GM23338 (cell line): ENCODE data around the gene CBR1. TPM values are rescaled to one million over a fixed set of nuclear protein-coding genes. Genes with fewer than 3 reads are reported as not detected.

ENCODE experiments used
- ATAC-seq: fragments of 200-7000 bp; cut with Tn5 transposase; 3 replicates; pipeline ENCODE4 v1.9.1; 2020
- DNase-seq: peaks from one replicate; pipeline ENCODE4 v3.0.0-alpha.2; 2015; ENCODE audit warnings: low spot score
- H2AFZ ChIP-seq: fragments of 200-600 bp; sonication (generic); 2 replicates; pipeline ENCODE4 v1.8.0; 2016; ENCODE audit warnings: antibody characterized with exemption, mild to moderate bottlenecking, moderate library complexity
- H3F3A ChIP-seq: fragments of 200-600 bp; sonication (generic); replicated peaks from 2 replicates; pipeline ENCODE4 v1.8.0; 2017; ENCODE audit warnings: antibody characterized with exemption, mixed run types, low read depth
- H3K27ac ChIP-seq: fragments of 200-600 bp; sonication (generic); 2 replicates; pipeline ENCODE4 v1.6.1; 2016; ENCODE audit warnings: low read depth
- H3K27me3 ChIP-seq: fragments of 200-600 bp; sonication (generic); 2 replicates; pipeline ENCODE4 v1.8.0; 2016; ENCODE audit warnings: mild to moderate bottlenecking, mixed run types, moderate library complexity; ENCODE audit not compliant: insufficient read depth
- H3K36me3 ChIP-seq: fragments of 200-600 bp; sonication (generic); 2 replicates; pipeline ENCODE4 v1.8.0; 2016; ENCODE audit warnings: mild to moderate bottlenecking; ENCODE audit not compliant: insufficient read depth
- H3K4me1 ChIP-seq: fragments of 200-600 bp; sonication (generic); 2 replicates; pipeline ENCODE4 v1.8.0; 2016; ENCODE audit warnings: mild to moderate bottlenecking, moderate library complexity; ENCODE audit not compliant: insufficient read depth
- H3K4me2 ChIP-seq: fragments of 200-600 bp; sonication (generic); 2 replicates; pipeline ENCODE4 v1.7.1; 2017; ENCODE audit warnings: mixed run types
- H3K4me3 ChIP-seq: fragments of 200-600 bp; sonication (generic); 2 replicates; pipeline ENCODE4 v1.6.1; 2016; ENCODE audit warnings: mixed run types
- H3K79me2 ChIP-seq: fragments of 200-600 bp; sonication (generic); replicated peaks from 2 replicates; pipeline ENCODE4 v1.8.0; 2017; ENCODE audit warnings: mild to moderate bottlenecking; ENCODE audit not compliant: insufficient read depth
- H3K9me2 ChIP-seq: fragments of 200-600 bp; sonication (generic); 2 replicates; pipeline ENCODE4 v1.8.0; 2017; ENCODE audit not compliant: insufficient read depth
- H4K20me1 ChIP-seq: fragments of 200-600 bp; sonication (generic); replicated peaks from 2 replicates; pipeline ENCODE4 v1.8.0; 2017; ENCODE audit warnings: mild to moderate bottlenecking; ENCODE audit not compliant: insufficient read depth
- H3K27ac Mint-ChIP-seq: 2 replicates; pipeline ENCODE4 v1.8.0; 2020; ENCODE audit warnings: inconsistent platforms, mild to moderate bottlenecking, moderate library complexity, mixed read lengths
- H3K27me3 Mint-ChIP-seq: 3 replicates; pipeline ENCODE4 v1.8.0; 2022; ENCODE audit warnings: low read depth, mild to moderate bottlenecking, moderate library complexity, mixed read lengths, inconsistent platforms; ENCODE audit not compliant: insufficient read depth, poor library complexity
- H3K36me3 Mint-ChIP-seq: 3 replicates; pipeline ENCODE4 v1.8.0; 2021; ENCODE audit warnings: low read depth, mild to moderate bottlenecking, inconsistent platforms, moderate library complexity, mixed read lengths
- H3K4me1 Mint-ChIP-seq: 3 replicates; pipeline ENCODE4 v1.8.0; 2020; ENCODE audit warnings: mild to moderate bottlenecking, inconsistent platforms, mixed read lengths
- H3K4me3 Mint-ChIP-seq: 3 replicates; pipeline ENCODE4 v1.8.0; 2021; ENCODE audit warnings: moderate library complexity, mild to moderate bottlenecking, inconsistent platforms, mixed read lengths
- H3K9me3 Mint-ChIP-seq: 3 replicates; pipeline ENCODE4 v1.8.0; 2020; ENCODE audit warnings: moderate library complexity, mild to moderate bottlenecking, inconsistent platforms, mixed read lengths
- EZH2 ChIP-seq: fragments of 200-600 bp; sonication (generic); IDR thresholded peaks from one replicate; pipeline ENCODE4 v1.8.0; 2017; ENCODE audit warnings: antibody characterized with exemption, mild to moderate bottlenecking, low read depth; ENCODE audit not compliant: unreplicated experiment
- NANOG ChIP-seq: IDR thresholded peaks from 2 replicates; pipeline ENCODE4 v1.6.1; 2016; ENCODE audit warnings: antibody characterized with exemption, borderline replicate concordance
- POLR2AphosphoS5 ChIP-seq: IDR thresholded peaks from 2 replicates; pipeline ENCODE4 v1.6.1; 2016; ENCODE audit warnings: antibody characterized with exemption, low read depth
- ZNF331 ChIP-seq: fragments of 250-450 bp; sonication (Bioruptor Pico); IDR thresholded peaks from 2 replicates; pipeline ENCODE4 v1.5.0; 2020; ENCODE audit warnings: low read depth, mild to moderate bottlenecking, moderate library complexity
- polyA plus RNA-seq: library from polyadenylated mRNA; unstranded; fragments of >200 nt; fragmentation: Nextera tagmentation; extraction: Ambion mirVana; gene quantifications from 2 replicates; pipeline ENCODE4 v1.2.1, GENCODE V29; 2016
- total RNA-seq: library from RNA; depleted of rRNA; stranded (reverse); fragments of >200 nt; shearing (Covaris generic); gene quantifications from 2 replicates; pipeline ENCODE4 v1.2.3, GENCODE V29; 2014
- TF ChIP-seq, protein P1 (sequence below), 2 experiments: fragments of 200-600 bp in 1 of 2; sonication (generic) in 1 of 2; conservative IDR thresholded peaks; 2 replicates each; pipeline versions ENCODE4 v1.5.1 to v1.6.1; 2016 to 2017; ENCODE audit warnings: antibody characterized with exemption in 2 of 2, low read depth in 2 of 2, mild to moderate bottlenecking in 2 of 2, moderate library complexity in 1 of 2
- TF ChIP-seq, protein P2 (sequence below): fragments of 250-450 bp; sonication (Bioruptor Pico); IDR thresholded peaks from 2 replicates; pipeline ENCODE4 v1.5.0; 2020; ENCODE audit warnings: mild to moderate bottlenecking, moderate library complexity

CBR1 gene
- total and polyA plus RNA-seq, 2 experiments from 2014 or later = 285 to 487 TPM

DNA sequence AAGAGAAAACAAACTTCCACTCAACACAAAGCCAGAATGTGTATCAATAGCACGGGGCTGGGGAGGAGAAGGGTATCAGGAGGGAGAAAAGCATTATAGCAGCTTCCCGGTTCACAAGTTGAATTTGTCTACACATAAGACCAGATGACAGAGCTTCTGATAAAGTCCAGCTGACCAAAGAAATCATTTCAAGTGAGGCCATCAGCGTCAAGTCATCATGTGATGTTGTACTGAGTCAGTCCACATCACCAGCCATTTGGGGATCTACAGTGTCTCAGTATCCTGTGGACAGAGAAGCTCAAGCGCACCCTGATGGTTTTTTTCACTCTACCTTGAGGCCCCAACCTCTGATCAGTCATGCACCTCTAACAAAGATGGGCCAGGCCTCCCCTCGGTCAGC is 42.5 kb upstream of the CBR1 start:
- peaks cover 8% of the 10 kb centered on the region for H3K27me3 Mint-ChIP-seq

More for the DNA sequence above, 42.5 kb upstream of the CBR1 start:
- Mint-ChIP-seq H3K36me3 (peaks cover 8% of the 10 kb centered on the region), H3K4me1 (peaks cover 7% of the 10 kb centered on the region), H3K27ac (no peak overlapping the region), H3K9me3 (peaks cover 5% of the 10 kb centered on the region; the same call in 2 of the 3 replicates), H3K4me3 (no peak overlapping the region)
- DNase-seq (no peak), ATAC-seq (no peak)
- no peaks in the 10 kb centered on the region for H3K36me3 ChIP-seq
- H3K4me2 ChIP-seq = no peak overlapping the region
- H3K27me3 ChIP-seq = no peaks in the 10 kb centered on the region
- H3K4me3 ChIP-seq = no peak overlapping the region
- H2AFZ ChIP-seq = no peak overlapping the region
- H3K4me1 ChIP-seq = no peaks in the 10 kb centered on the region
- H4K20me1 ChIP-seq = no peaks in the 10 kb centered on the region
- no peaks in the 10 kb centered on the region for H3K79me2 ChIP-seq
- no peaks in the 10 kb centered on the region for H3K9me2 ChIP-seq
- 0 out of 2 replicates have a peak, but pooled peaks cover 3% of the 10 kb centered on the region for H3F3A ChIP-seq
- no peak for TF ChIP-seq POLR2AphosphoS5
- TF ChIP-seq NANOG = no peak
- TF ChIP-seq ZNF331 (CRISPR knock-in tag) = no peak
- TF ChIP-seq, protein P1, sequence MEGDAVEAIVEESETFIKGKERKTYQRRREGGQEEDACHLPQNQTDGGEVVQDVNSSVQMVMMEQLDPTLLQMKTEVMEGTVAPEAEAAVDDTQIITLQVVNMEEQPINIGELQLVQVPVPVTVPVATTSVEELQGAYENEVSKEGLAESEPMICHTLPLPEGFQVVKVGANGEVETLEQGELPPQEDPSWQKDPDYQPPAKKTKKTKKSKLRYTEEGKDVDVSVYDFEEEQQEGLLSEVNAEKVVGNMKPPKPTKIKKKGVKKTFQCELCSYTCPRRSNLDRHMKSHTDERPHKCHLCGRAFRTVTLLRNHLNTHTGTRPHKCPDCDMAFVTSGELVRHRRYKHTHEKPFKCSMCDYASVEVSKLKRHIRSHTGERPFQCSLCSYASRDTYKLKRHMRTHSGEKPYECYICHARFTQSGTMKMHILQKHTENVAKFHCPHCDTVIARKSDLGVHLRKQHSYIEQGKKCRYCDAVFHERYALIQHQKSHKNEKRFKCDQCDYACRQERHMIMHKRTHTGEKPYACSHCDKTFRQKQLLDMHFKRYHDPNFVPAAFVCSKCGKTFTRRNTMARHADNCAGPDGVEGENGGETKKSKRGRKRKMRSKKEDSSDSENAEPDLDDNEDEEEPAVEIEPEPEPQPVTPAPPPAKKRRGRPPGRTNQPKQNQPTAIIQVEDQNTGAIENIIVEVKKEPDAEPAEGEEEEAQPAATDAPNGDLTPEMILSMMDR (conservative IDR thresholded peaks at IDR 0.05; ENCODE audit: low read depth in 2 of 2) = no peak
- TF ChIP-seq, protein P2, sequence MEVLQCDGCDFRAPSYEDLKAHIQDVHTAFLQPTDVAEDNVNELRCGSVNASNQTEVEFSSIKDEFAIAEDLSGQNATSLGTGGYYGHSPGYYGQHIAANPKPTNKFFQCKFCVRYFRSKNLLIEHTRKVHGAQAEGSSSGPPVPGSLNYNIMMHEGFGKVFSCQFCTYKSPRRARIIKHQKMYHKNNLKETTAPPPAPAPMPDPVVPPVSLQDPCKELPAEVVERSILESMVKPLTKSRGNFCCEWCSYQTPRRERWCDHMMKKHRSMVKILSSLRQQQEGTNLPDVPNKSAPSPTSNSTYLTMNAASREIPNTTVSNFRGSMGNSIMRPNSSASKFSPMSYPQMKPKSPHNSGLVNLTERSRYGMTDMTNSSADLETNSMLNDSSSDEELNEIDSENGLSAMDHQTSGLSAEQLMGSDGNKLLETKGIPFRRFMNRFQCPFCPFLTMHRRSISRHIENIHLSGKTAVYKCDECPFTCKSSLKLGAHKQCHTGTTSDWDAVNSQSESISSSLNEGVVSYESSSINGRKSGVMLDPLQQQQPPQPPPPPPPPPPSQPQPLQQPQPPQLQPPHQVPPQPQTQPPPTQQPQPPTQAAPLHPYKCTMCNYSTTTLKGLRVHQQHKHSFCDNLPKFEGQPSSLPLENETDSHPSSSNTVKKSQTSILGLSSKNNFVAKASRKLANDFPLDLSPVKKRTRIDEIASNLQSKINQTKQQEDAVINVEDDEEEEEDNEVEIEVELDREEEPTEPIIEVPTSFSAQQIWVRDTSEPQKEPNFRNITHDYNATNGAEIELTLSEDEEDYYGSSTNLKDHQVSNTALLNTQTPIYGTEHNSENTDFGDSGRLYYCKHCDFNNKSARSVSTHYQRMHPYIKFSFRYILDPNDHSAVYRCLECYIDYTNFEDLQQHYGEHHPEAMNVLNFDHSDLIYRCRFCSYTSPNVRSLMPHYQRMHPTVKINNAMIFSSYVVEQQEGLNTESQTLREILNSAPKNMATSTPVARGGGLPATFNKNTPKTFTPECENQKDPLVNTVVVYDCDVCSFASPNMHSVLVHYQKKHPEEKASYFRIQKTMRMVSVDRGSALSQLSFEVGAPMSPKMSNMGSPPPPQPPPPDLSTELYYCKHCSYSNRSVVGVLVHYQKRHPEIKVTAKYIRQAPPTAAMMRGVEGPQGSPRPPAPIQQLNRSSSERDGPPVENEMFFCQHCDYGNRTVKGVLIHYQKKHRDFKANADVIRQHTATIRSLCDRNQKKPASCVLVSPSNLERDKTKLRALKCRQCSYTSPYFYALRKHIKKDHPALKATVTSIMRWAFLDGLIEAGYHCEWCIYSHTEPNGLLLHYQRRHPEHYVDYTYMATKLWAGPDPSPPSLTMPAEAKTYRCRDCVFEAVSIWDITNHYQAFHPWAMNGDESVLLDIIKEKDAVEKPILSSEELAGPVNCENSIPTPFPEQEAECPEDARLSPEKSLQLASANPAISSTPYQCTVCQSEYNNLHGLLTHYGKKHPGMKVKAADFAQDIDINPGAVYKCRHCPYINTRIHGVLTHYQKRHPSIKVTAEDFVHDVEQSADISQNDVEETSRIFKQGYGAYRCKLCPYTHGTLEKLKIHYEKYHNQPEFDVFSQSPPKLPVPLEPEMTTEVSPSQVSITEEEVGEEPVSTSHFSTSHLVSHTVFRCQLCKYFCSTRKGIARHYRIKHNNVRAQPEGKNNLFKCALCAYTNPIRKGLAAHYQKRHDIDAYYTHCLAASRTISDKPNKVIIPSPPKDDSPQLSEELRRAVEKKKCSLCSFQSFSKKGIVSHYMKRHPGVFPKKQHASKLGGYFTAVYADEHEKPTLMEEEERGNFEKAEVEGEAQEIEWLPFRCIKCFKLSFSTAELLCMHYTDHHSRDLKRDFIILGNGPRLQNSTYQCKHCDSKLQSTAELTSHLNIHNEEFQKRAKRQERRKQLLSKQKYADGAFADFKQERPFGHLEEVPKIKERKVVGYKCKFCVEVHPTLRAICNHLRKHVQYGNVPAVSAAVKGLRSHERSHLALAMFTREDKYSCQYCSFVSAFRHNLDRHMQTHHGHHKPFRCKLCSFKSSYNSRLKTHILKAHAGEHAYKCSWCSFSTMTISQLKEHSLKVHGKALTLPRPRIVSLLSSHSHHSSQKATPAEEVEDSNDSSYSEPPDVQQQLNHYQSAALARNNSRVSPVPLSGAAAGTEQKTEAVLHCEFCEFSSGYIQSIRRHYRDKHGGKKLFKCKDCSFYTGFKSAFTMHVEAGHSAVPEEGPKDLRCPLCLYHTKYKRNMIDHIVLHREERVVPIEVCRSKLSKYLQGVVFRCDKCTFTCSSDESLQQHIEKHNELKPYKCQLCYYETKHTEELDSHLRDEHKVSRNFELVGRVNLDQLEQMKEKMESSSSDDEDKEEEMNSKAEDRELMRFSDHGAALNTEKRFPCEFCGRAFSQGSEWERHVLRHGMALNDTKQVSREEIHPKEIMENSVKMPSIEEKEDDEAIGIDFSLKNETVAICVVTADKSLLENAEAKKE = no peak
- TF ChIP-seq EZH2 = no peak
- H3K27ac ChIP-seq = no peak overlapping the region
